ENCODE measurements around the gene TMPRSS9. TPM values are rescaled to one million over a fixed set of nuclear protein-coding genes. Genes with fewer than 3 reads are reported as not detected.

TMPRSS9 gene
- polyA plus RNA-seq, 1 donor from 2014 or later: not detected

- no peak overlapping the region for H3K9ac ChIP-seq (ENCODE audit: low read length)
- H2AFZ ChIP-seq (ENCODE audit: low read depth, low read length): no peak overlapping the region
- no peak overlapping the region for H3K4me2 ChIP-seq (ENCODE audit: low read length)
- no peaks in the 10 kb centered on the region for H3K27me3 ChIP-seq (ENCODE audit: insufficient read depth, low read depth, low read length)
- no peak overlapping the region for H3K27ac ChIP-seq (ENCODE audit: low read length)
- no peaks in the 10 kb centered on the region for H3K9me2 ChIP-seq (ENCODE audit: insufficient read depth, low read length)
- peaks cover 4% of the 10 kb centered on the region for H3F3A ChIP-seq (ENCODE audit: insufficient read depth, low read length, poor library complexity, severe bottlenecking)
- H3K9me3 ChIP-seq (ENCODE audit: low read length): no peaks in the 10 kb centered on the region
- TF ChIP-seq EP300 (conservative IDR thresholded peaks at IDR 0.05; ENCODE audit: poor library complexity, severe bottlenecking): no peak
- no peak for TF ChIP-seq SMC3 (conservative IDR thresholded peaks at IDR 0.05; ENCODE audit: poor library complexity)
- TF ChIP-seq TAF1 (IDR thresholded peaks at IDR 0.05; ENCODE audit: low read depth): no peak
- TF ChIP-seq RAD21 (conservative IDR thresholded peaks at IDR 0.05): no peak
- H3K36me3 ChIP-seq (ENCODE audit: insufficient read depth, low read length): no peaks in the 10 kb centered on the region
- no peaks in the 10 kb centered on the region for H3K79me2 ChIP-seq (replicated peaks; ENCODE audit: insufficient read depth, low read length)
- no peaks in the 10 kb centered on the region for H4K20me1 ChIP-seq (ENCODE audit: insufficient read depth)
- no peak overlapping the region for H3K4me3 ChIP-seq (ENCODE audit: low read length)
Measured at GRCh38 chr19:2385053-2385721, 25.1 kb downstream of the TMPRSS9 start.

GRCh38 chr19:2387367-2388288, 27.6 kb downstream of the TMPRSS9 start:
- Histone ChIP-seq H4K20me1 (ENCODE audit: insufficient read depth) (no peaks in the 10 kb centered on the region), H3K36me3 (ENCODE audit: insufficient read depth, low read length) (no peaks in the 10 kb centered on the region), H3K9ac (ENCODE audit: low read length) (no peak overlapping the region), H3K4me2 (ENCODE audit: low read length) (no peak overlapping the region), H3K9me2 (ENCODE audit: insufficient read depth, low read length) (no peaks in the 10 kb centered on the region), H3K4me3 (ENCODE audit: low read length) (no peak overlapping the region), H3K27me3 (ENCODE audit: insufficient read depth, low read depth, low read length) (no peaks in the 10 kb centered on the region), H3K79me2 (replicated peaks; ENCODE audit: insufficient read depth, low read length) (no peaks in the 10 kb centered on the region), H2AFZ (ENCODE audit: low read depth, low read length) (no peak overlapping the region), H3K9me3 (ENCODE audit: low read length) (no peaks in the 10 kb centered on the region), H3F3A (ENCODE audit: insufficient read depth, low read length, poor library complexity, severe bottlenecking) (no peaks in the 10 kb centered on the region), H3K27ac (ENCODE audit: low read length) (no peak overlapping the region)
- TF ChIP-seq CTCF (IDR thresholded peaks at IDR 0.05; ENCODE audit: poor library complexity, severe bottlenecking): no peak
- TF ChIP-seq EP300 (conservative IDR thresholded peaks at IDR 0.05; ENCODE audit: poor library complexity, severe bottlenecking): no peak
- TF ChIP-seq POLR2AphosphoS5 (IDR thresholded peaks at IDR 0.05): no peak
- TF ChIP-seq TAF1 (IDR thresholded peaks at IDR 0.05; ENCODE audit: low read depth): no peak
- TF ChIP-seq RAD21 (conservative IDR thresholded peaks at IDR 0.05): no peak
- TF ChIP-seq SMC3 (conservative IDR thresholded peaks at IDR 0.05; ENCODE audit: poor library complexity): no peak
- TF ChIP-seq EZH2 (IDR thresholded peaks at IDR 0.05; ENCODE audit: borderline replicate concordance, insufficient read depth, low read length, poor library complexity, severe bottlenecking): no peak
- TF ChIP-seq REST (IDR thresholded peaks at IDR 0.05; ENCODE audit: borderline replicate concordance): no peak
- TF ChIP-seq MXI1 (conservative IDR thresholded peaks at IDR 0.05; ENCODE audit: poor library complexity, severe bottlenecking): no peak

Data from neural cell (in vitro differentiated cells).